Stimulated activated CD4-positive, alpha-beta T cell treated with anti-CD3 and anti-CD28 coated beads, Interleukin-15, amount 100 ng/mL, for 1 hour (primary cell): ENCODE measurements around the gene LTB4R.
A peak's percentile ranks its signal among the peaks of the same experiment; 100 is the strongest.
"Not testable (repeated sequence)": the region's sequence is repeated elsewhere in the genome, so short reads cannot be mapped to it uniquely, and the experiment has no call there.

ENCODE experiments used
- DNase-seq, 2 donors: peaks; one replicate each; pipeline ENCODE4 v3.0.0-alpha.2; 2020; ENCODE audit warnings: low read depth in 1 of 2, low spot score in 1 of 2

Gene LTB4R

GRCh38 chr14:24321212-24321975 is 10.1 kb downstream of the LTB4R start:
- no peak for DNase-seq

GRCh38 chr14:24322672-24323071 is 11.4 kb downstream of the LTB4R start:
- DNase-seq, result no peak

GRCh38 chr14:24323341-24323740 is 12.0 kb downstream of the LTB4R start:
- DNase-seq, result no peak

DNA sequence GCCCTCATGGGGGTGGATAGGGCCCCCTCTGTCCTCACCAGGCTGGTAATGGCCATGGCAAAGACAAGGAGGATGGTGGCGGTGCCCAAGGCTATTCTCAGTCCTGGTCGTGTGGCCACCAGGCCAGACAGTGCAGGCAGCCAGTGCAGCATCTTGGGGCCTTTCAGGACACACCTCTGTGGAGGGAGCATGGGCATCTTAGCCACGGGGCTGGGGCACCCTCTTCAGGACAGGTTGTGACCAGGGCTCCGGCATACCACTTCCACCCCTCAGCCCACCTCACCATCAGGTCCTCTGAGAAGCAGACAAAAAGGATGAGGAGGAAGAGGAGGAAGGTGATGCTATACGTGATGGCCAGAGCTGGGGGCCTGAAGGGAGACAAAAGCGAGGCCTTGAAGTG is 12.7 kb downstream of the LTB4R start:
- DNase-seq, result no peak

GRCh38 chr14:24325041-24325530 is 13.8 kb downstream of the LTB4R start:
- DNase-seq, result no peak

- DNase-seq, result no peak
These were observed 14.7 kb downstream of the LTB4R start for GRCh38 chr14:24325963-24326362.

GRCh38 chr14:24327303-24327702 is 16.0 kb downstream of the LTB4R start:
- no peak for DNase-seq

GRCh38 chr14:24327914-24328313 is 16.6 kb downstream of the LTB4R start:
- DNase-seq, result not testable (repeated sequence)

GRCh38 chr14:24329073-24329663 is 17.9 kb downstream of the LTB4R start:
- DNase-seq, result no peak

DNA sequence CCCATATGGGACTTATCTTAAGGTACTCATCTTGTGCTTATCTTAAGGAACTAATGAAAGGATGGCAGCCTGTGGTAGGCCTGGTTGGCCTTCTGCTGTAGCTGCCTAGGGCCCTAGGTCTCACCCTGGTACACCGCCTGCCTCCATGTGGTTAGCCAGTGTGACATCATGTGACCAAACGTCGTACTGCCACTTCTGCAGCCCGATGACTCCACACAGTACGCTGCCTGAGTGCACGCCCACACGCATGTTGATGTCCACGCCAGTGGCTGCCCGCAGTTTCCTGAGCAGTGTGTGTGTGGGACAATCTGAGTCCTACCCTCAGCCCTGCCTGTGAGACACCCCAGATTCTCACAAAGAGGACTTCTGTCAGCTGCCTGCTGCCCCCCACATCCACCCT is 18.4 kb downstream of the LTB4R start:
- DNase-seq, result peak in 1 of 2 donors; percentile 21

DNA sequence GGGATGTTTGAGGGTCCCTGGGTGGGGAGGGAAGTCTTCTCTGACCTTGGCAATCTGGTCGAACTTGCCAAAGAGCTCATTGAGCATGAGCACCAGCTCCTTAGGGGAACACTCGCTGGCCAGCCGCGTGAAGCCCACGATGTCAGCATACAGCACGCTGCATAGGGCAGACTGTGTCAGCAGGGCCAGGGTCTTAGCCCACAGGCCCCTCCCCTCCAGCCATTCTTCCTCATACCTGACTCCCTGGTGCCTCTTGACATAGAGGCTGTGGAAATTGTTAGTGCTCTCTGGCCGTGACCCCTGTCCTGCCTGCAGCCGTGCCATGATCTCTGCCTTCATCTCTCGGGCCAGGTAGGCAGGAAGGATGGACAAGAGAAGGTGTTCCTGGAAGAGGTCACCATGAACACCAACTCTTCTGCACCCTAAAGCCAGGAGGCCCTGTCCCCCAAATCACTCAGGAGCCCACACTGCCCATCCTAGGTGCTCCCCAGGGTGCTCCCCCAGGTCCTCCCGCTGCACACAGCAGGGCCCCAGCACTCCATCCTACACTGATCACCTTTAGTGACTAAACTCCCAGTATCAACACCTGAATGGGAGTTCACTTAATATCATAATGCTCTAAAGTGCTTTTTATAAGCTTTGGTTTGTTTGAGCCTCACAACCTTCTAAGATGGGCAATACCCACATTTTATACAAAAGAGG is 19.8 kb downstream of the LTB4R start:
- no peak for DNase-seq

DNA sequence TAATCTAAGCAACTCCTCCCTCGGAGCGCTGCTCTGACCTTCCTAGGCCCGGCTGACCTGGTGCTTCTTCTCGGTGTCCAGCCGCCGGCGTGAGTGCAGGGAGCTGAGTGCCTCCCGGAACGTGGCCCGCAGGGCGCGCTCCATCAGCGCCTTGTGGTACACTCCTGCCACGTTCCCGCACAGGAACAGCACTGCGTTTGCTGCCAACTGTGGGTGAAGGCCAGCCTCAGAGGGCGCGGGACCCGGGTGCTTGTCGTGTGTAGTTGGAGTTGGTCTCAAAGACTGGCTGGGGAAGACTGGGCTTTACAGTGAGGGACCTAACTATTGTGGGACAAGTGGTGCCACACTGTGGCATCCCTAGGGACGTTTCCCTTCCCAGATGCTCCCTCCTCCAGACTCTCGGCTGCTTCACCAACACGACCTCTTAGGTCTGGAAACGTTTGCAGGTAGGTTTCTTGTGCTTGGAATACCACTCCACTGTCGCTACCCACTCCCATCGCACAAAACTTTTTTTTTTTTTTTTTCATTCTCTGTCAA is 20.5 kb downstream of the LTB4R start:
- no peak for DNase-seq

- DNase-seq, result peak; percentile 59 to 71
These were observed 21.1 kb downstream of the LTB4R start for GRCh38 chr14:24332268-24332993.

GRCh38 chr14:24334431-24335291 is 23.4 kb downstream of the LTB4R start, which contains the start of gene ADCY4:
TSS of gene ADCY4 (minus strand) at chr14:24335071. CDS start at chr14:24334652, 419 bp downstream.
- no peak for DNase-seq

GRCh38 chr14:24335461-24336171 is 24.3 kb downstream of the LTB4R start:
- no peak for DNase-seq

DNA sequence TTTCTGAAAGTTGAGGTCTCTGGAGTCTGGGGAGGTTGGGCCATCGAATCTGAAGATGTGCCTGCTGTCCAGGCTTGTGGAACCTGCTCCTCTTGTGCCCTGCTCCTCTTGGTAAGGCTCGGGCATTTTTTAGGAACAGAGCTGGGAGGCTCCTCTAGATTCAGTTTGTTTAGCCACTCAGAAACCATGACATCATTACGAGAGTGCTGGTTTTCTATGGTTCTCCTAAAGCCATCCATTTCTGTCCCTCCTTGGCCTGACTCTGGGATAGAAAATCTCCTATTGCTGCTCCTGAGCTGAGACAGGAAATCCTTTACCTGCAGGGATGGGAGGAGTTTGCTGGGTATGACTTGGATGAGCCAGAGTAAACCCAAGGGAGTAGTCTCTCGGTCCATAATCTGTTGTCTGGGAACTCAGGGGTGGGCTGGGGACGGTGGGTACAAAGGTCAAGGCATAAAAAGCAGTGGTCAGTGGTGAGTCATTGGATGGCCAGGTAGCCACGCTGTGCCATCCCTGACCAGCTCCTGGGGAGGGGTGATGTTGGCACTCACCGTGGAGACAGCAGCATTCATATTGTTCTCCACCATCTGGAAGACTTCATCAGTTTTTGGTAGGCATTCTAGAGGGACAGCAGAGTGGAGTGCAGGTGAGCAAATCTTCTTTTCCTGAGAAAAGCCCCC is 26.0 kb downstream of the LTB4R start:
- no peak for DNase-seq

DNA sequence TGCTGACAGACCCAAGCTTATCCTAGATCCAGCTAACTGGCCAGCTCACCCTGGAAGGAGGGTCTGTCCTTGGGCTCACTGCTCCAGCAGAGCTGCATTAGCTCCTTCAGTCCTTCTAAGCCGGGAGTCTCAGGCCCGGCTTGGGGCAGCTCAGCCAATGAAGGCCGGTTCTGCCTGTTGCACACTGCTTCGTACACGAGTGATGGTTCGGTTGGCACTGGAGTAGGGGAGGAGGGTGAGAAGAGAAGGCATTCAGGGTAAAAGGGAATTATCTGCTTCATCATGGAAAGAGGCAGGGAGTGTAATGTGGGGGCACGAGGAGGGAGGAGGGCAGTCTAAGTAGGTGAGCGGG is 26.5 kb downstream of the LTB4R start:
- DNase-seq, result no peak

GRCh38 chr14:24338843-24339242 is 27.5 kb downstream of the LTB4R start:
- no peak for DNase-seq
